ENCODE measurements around the gene SLC25A30. TPM values are rescaled to one million over a fixed set of nuclear protein-coding genes. Genes with fewer than 3 reads are reported as not detected.

SLC25A30 gene, protein sequence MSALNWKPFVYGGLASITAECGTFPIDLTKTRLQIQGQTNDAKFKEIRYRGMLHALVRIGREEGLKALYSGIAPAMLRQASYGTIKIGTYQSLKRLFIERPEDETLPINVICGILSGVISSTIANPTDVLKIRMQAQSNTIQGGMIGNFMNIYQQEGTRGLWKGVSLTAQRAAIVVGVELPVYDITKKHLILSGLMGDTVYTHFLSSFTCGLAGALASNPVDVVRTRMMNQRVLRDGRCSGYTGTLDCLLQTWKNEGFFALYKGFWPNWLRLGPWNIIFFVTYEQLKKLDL
- 1 to 10 TPM; 2.4 to 6.9 (median 4.5) TPM for polyA plus RNA-seq
- long read RNA-seq, donor 1 = 0 reads
- long read RNA-seq, donor 2 = 0 reads
- long read RNA-seq, donor 3 = 0 reads
- long read RNA-seq, donor 4 = 0 reads
- long read RNA-seq, donor 5 = 0 reads
- long read RNA-seq, donor 6 = 0 reads
- long read RNA-seq, donor 7 = 0 reads
- long read RNA-seq, donor 8 = 0 reads
- long read RNA-seq, donor 9 = 0 reads
- long read RNA-seq, donor 10, partial matches to known transcripts = 0 of 2 reads
- long read RNA-seq, donor 10, other reads (novel, unspliced or antisense) = 0 of 2 reads

- WGBS, 3 donors = 0 to 1% (median 0%) methylated on average over 60 to 64 of the region's 64 CpGs
- FAIRE-seq = no peak
- Histone ChIP-seq H3K27ac (ENCODE audit: low read depth in 1 of 3, low read length in 2 of 3) (peak within 1 kb of the TSS; percentile 68 to 88 (median 75)), H3K4me1 (ENCODE audit: control insufficient read depth in 3 of 3, insufficient read depth in 2 of 3, low read depth in 1 of 3, low read length in 2 of 3) (peaks cover 0 to 12% (median 2%) of the 10 kb centered on the region in 3 donors), H3K27me3 (ENCODE audit: control insufficient read depth in 3 of 3, insufficient read depth in 3 of 3, low read length in 3 of 3) (no peaks in the 10 kb centered on the region), H3K4me3 (ENCODE audit: low read depth in 1 of 3, low read length in 3 of 3) (peak within 1 kb of the TSS; percentile 56 to 77 (median 72)), H3K36me3 (ENCODE audit: control insufficient read depth in 3 of 3, insufficient read depth in 2 of 3, low read depth in 1 of 3, low read length in 3 of 3) (no peaks in the 10 kb centered on the region), H3K9me3 (ENCODE audit: control insufficient read depth in 2 of 2, insufficient read depth in 1 of 2, low read depth in 1 of 2, low read length in 1 of 2) (no peaks in the 10 kb centered on the region)
- peak; percentile 90 to 95 for DNase-seq
Observed at GRCh38 chr13:45417790-45418534, at the start of gene SLC25A30. SLC25A30 (minus strand) TSS chr13:45418373; CDS start chr13:45411425, 6,948 bp downstream.

GRCh38 chr13:45466359-45466758 lies 48.2 kb upstream of the SLC25A30 start:
- H3K4me3 ChIP-seq (ENCODE audit: low read depth in 1 of 3, low read length in 3 of 3) = peak overlapping the region in 1 of 3 donors; percentile 92
- DNase-seq = peak in 1 of 2 donors; percentile 62
- no peak for FAIRE-seq

DNA sequence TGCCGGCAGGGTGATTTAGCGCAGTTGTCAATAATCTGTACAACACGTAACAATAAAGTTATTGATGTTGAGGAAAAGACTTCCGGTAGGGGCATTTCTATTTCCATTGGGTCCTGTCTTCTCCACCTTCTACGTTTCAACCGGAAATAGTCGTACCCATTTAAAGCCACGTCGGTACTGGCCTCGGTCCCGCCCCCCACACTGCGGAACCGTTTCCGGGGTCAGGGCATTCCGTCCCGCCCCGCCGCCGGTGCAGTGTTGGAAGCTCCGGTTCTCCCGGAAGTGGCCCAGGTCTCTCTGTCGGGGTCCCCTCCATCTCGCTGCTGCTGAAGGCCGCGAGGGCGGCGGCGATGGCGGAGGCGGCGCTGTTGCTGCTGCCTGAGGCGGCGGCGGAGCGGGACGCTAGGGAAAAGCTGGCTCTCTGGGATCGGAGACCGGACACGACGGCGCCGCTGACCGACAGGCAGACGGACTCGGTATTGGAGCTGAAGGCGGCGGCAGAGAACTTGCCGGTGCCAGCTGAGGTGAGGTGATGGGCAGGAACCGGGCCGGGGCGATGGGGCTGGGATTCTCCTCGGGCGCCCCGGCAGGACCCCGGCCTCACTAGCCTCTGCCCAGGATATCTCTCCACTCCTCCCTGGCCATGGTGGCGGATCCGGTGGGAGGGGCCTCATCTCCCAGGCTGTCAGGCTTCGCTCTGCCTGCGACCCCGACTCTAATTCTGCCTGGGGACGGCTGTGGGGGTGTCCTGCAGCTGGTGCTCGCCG lies 46.7 kb upstream of the SLC25A30 start, which contains the start of gene COG3:
COG3 (plus strand) TSS at position 253 of the 767 bp plus-strand sequence; CDS start at position 351, 98 bp downstream.
- peak; percentile 90 for FAIRE-seq
- Histone ChIP-seq H3K27me3 (ENCODE audit: control insufficient read depth in 3 of 3, insufficient read depth in 3 of 3, low read length in 3 of 3) (no peaks in the 10 kb centered on the region), H3K4me1 (ENCODE audit: control insufficient read depth in 3 of 3, insufficient read depth in 2 of 3, low read depth in 1 of 3, low read length in 2 of 3) (peaks cover 2 to 27% (median 6%) of the 10 kb centered on the region in 3 donors), H3K9me3 (ENCODE audit: control insufficient read depth in 2 of 2, insufficient read depth in 1 of 2, low read depth in 1 of 2, low read length in 1 of 2) (no peaks in the 10 kb centered on the region), H3K36me3 (ENCODE audit: control insufficient read depth in 3 of 3, insufficient read depth in 2 of 3, low read depth in 1 of 3, low read length in 3 of 3) (no peaks in the 10 kb centered on the region), H3K4me3 (ENCODE audit: low read depth in 1 of 3, low read length in 3 of 3) (peak within 1 kb of the TSS; percentile 86 to 92 (median 88)), H3K27ac (ENCODE audit: low read depth in 1 of 3, low read length in 2 of 3) (peak within 1 kb of the TSS; percentile 94 to 96 (median 96))
- DNase-seq = peak; percentile 97 to 99
- WGBS, 3 donors = 0% methylated on average over 57 to 63 of the region's 63 CpGs

More at GRCh38 chr13:45466359-45466758, 48.2 kb upstream of the SLC25A30 start:
- H3K36me3 ChIP-seq (ENCODE audit: control insufficient read depth in 3 of 3, insufficient read depth in 2 of 3, low read depth in 1 of 3, low read length in 3 of 3) = no peaks in the 10 kb centered on the region
- WGBS, 3 donors = 14 to 57% (median 33%) methylated on average over 4 of the region's 4 CpGs
- H3K27ac ChIP-seq (ENCODE audit: low read depth in 1 of 3, low read length in 2 of 3) = peak overlapping the region in 1 of 3 donors; percentile 53
- H3K9me3 ChIP-seq (ENCODE audit: control insufficient read depth in 2 of 2, insufficient read depth in 1 of 2, low read depth in 1 of 2, low read length in 1 of 2) = no peaks in the 10 kb centered on the region
- peaks cover 2 to 27% (median 6%) of the 10 kb centered on the region in 3 donors for H3K4me1 ChIP-seq (ENCODE audit: control insufficient read depth in 3 of 3, insufficient read depth in 2 of 3, low read depth in 1 of 3, low read length in 2 of 3)
- H3K27me3 ChIP-seq (ENCODE audit: control insufficient read depth in 3 of 3, insufficient read depth in 3 of 3, low read length in 3 of 3) = no peaks in the 10 kb centered on the region

DNA sequence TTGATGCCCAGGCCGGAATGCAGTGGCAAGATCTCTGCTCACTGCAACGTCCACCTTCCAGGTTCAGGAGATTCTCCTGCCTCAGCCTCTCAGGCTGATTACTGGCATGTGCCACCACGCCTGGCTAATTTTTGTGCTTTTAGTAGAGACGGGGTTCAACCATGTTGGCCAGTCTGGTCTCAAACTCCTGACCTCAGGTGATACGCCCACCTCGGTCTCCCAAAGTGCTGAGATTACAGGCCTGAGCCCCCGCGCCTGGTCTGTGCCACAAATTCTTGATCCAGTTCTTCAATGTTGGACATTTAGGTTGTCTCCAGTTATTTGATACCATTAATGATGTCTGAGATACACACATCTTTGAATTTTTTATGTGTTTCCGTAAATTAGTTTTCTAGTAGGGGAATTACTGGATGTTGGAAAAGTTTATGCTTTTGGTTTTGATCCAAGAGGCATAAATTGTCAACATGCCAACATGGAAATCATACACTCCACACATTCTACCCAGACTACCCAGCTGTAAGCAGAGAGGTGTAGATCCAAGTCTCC lies 46.0 kb upstream of the SLC25A30 start:
- Histone ChIP-seq H3K4me3 (ENCODE audit: low read depth in 1 of 3, low read length in 3 of 3) (peak overlapping the region in 1 of 3 donors; percentile 88), H3K9me3 (ENCODE audit: control insufficient read depth in 2 of 2, insufficient read depth in 1 of 2, low read depth in 1 of 2, low read length in 1 of 2) (no peaks in the 10 kb centered on the region), H3K27ac (ENCODE audit: low read depth in 1 of 3, low read length in 2 of 3) (peak overlapping the region; percentile 62 to 96 (median 94)), H3K4me1 (ENCODE audit: control insufficient read depth in 3 of 3, insufficient read depth in 2 of 3, low read depth in 1 of 3, low read length in 2 of 3) (peaks cover 2 to 27% (median 6%) of the 10 kb centered on the region in 3 donors), H3K27me3 (ENCODE audit: control insufficient read depth in 3 of 3, insufficient read depth in 3 of 3, low read length in 3 of 3) (no peaks in the 10 kb centered on the region), H3K36me3 (ENCODE audit: control insufficient read depth in 3 of 3, insufficient read depth in 2 of 3, low read depth in 1 of 3, low read length in 3 of 3) (no peaks in the 10 kb centered on the region)
- no peak for FAIRE-seq
- no peak for DNase-seq
- 72 to 77% (median 76%) methylated on average over 9 of the region's 9 CpGs for WGBS, 3 donors

- H3K27me3 ChIP-seq (ENCODE audit: control insufficient read depth in 3 of 3, insufficient read depth in 3 of 3, low read length in 3 of 3) = no peaks in the 10 kb centered on the region
- H3K4me1 ChIP-seq (ENCODE audit: control insufficient read depth in 3 of 3, insufficient read depth in 2 of 3, low read depth in 1 of 3, low read length in 2 of 3) = no peaks in the 10 kb centered on the region
- H3K9me3 ChIP-seq (ENCODE audit: control insufficient read depth in 2 of 2, insufficient read depth in 1 of 2, low read depth in 1 of 2, low read length in 1 of 2) = peaks cover 0 to 7% of the 10 kb centered on the region in 2 donors
- WGBS, 3 donors = 88 to 96% (median 92%) methylated on average over 2 of the region's 2 CpGs
- H3K36me3 ChIP-seq (ENCODE audit: control insufficient read depth in 3 of 3, insufficient read depth in 2 of 3, low read depth in 1 of 3, low read length in 3 of 3) = no peaks in the 10 kb centered on the region
- no peak overlapping the region for H3K4me3 ChIP-seq (ENCODE audit: low read depth in 1 of 3, low read length in 3 of 3)
- DNase-seq (no peak), FAIRE-seq (no peak)
- no peak overlapping the region for H3K27ac ChIP-seq (ENCODE audit: low read depth in 1 of 3, low read length in 2 of 3)
Observed at GRCh38 chr13:45456196-45456972, 38.2 kb upstream of the SLC25A30 start.

DNA sequence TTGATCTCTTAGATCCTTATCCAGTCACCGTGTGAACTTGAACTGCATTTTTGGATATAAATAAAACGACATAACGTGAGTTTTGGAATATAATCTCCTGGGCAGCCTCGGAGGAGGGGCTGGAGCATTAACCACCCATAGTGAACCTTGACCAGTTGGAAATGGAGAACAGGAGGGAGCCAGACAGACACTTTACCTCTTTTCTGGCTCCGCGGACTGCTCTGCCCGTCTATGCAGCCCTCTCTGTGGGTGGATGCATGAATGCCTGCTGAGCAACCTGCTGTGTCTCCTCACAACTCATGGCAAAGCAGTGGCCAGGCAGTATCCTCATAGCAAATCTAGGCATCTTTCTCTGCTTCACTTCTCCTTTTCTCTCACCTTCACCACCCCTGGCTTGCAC lies 36.0 kb upstream of the SLC25A30 start:
- Histone ChIP-seq H3K27ac (ENCODE audit: low read depth in 1 of 3, low read length in 2 of 3) (no peak overlapping the region), H3K4me3 (ENCODE audit: low read depth in 1 of 3, low read length in 3 of 3) (no peak overlapping the region), H3K4me1 (ENCODE audit: control insufficient read depth in 3 of 3, insufficient read depth in 2 of 3, low read depth in 1 of 3, low read length in 2 of 3) (no peaks in the 10 kb centered on the region), H3K9me3 (ENCODE audit: control insufficient read depth in 2 of 2, insufficient read depth in 1 of 2, low read depth in 1 of 2, low read length in 1 of 2) (peaks cover 0 to 7% of the 10 kb centered on the region in 2 donors), H3K36me3 (ENCODE audit: control insufficient read depth in 3 of 3, insufficient read depth in 2 of 3, low read depth in 1 of 3, low read length in 3 of 3) (no peaks in the 10 kb centered on the region), H3K27me3 (ENCODE audit: control insufficient read depth in 3 of 3, insufficient read depth in 3 of 3, low read length in 3 of 3) (no peaks in the 10 kb centered on the region)
- WGBS, 3 donors = 55 to 78% (median 70%) methylated on average over 7 of the region's 7 CpGs
- no peak for FAIRE-seq
- DNase-seq = no peak

GRCh38 chr13:45451282-45451681 lies 33.1 kb upstream of the SLC25A30 start:
- Histone ChIP-seq H3K36me3 (ENCODE audit: control insufficient read depth in 3 of 3, insufficient read depth in 2 of 3, low read depth in 1 of 3, low read length in 3 of 3) (no peaks in the 10 kb centered on the region), H3K4me3 (ENCODE audit: low read depth in 1 of 3, low read length in 3 of 3) (no peak overlapping the region), H3K9me3 (ENCODE audit: control insufficient read depth in 2 of 2, insufficient read depth in 1 of 2, low read depth in 1 of 2, low read length in 1 of 2) (no peaks in the 10 kb centered on the region), H3K4me1 (ENCODE audit: control insufficient read depth in 3 of 3, insufficient read depth in 2 of 3, low read depth in 1 of 3, low read length in 2 of 3) (peaks cover 0 to 5% (median 0%) of the 10 kb centered on the region in 3 donors), H3K27ac (ENCODE audit: low read depth in 1 of 3, low read length in 2 of 3) (no peak overlapping the region), H3K27me3 (ENCODE audit: control insufficient read depth in 3 of 3, insufficient read depth in 3 of 3, low read length in 3 of 3) (no peaks in the 10 kb centered on the region)
- 88 to 95% (median 91%) methylated on average over 4 of the region's 4 CpGs for WGBS, 3 donors
- FAIRE-seq (no peak), DNase-seq (no peak)
